ENCODE measurements around the gene IL17RE. TPM values are rescaled to one million over a fixed set of nuclear protein-coding genes. Genes with fewer than 3 reads are reported as not detected.

Gene IL17RE
- total and polyA plus RNA-seq, 10 donors = 0.57 to 5.1 (median 1.5) TPM

- intact Hi-C loops (cut with DNase I; ENCODE audit: low total_unique reads) = no loop called here
- no peaks in the 10 kb centered on the region for H3K9me3 ChIP-seq
- peaks cover 0 to 42% (median 0%) of the 10 kb centered on the region in 6 donors for H3K36me3 ChIP-seq
- no peaks in the 10 kb centered on the region for H3K27me3 ChIP-seq (replicated peaks in 1 of 7)
- 93 to 97% (median 94%) methylated on average over 3 to 23 of the region's 23 CpGs for WGBS, 5 donors
- peaks cover 6 to 20% (median 11%) of the 10 kb centered on the region in 6 donors for H3K4me1 ChIP-seq
- H3K27ac ChIP-seq = no peak overlapping the region
- H3K4me3 ChIP-seq = no peak overlapping the region
- peak; percentile 73 for DNase-seq
- TF ChIP-seq POLR2AphosphoS5 (IDR thresholded peaks at IDR 0.05) (no peak), CTCF (IDR thresholded peaks at IDR 0.05 in 8 of 11, conservative IDR thresholded peaks at IDR 0.05 in 3 of 11) (no peak)
Observed at GRCh38 chr3:9928158-9928557, 25.5 kb downstream of the IL17RE start.

- TF ChIP-seq CTCF (IDR thresholded peaks at IDR 0.05 in 8 of 11, conservative IDR thresholded peaks at IDR 0.05 in 3 of 11) (no peak), POLR2A (IDR thresholded peaks at IDR 0.05) (no peak)
- intact Hi-C loops (cut with DNase I; ENCODE audit: low total_unique reads) = no loop called here
- peaks cover 19 to 42% (median 31%) of the 10 kb centered on the region in 6 donors for H3K4me1 ChIP-seq
- WGBS, 5 donors = 86 to 98% (median 91%) methylated on average over 4 of the region's 4 CpGs
- no peak overlapping the region for H3K27ac ChIP-seq
- no peaks in the 10 kb centered on the region for H3K27me3 ChIP-seq (replicated peaks in 1 of 7)
- no peaks in the 10 kb centered on the region for H3K9me3 ChIP-seq
- DNase-seq = no peak
- peaks cover 0 to 35% (median 0%) of the 10 kb centered on the region in 6 donors for H3K36me3 ChIP-seq
- H3K4me3 ChIP-seq = no peak overlapping the region
Observed at GRCh38 chr3:9930804-9931418, 28.3 kb downstream of the IL17RE start.

GRCh38 chr3:9932535-9932842 lies 29.8 kb downstream of the IL17RE start:
- intact Hi-C loops (cut with DNase I; ENCODE audit: low total_unique reads) = no loop called here
- WGBS, 5 donors = 3 to 11% (median 6%) methylated on average over 10 to 13 of the region's 13 CpGs
- peaks cover 24 to 51% (median 39%) of the 10 kb centered on the region in 6 donors for H3K4me1 ChIP-seq

More at GRCh38 chr3:9932535-9932842, 29.8 kb downstream of the IL17RE start:
- DNase-seq = no peak
- H3K9me3 ChIP-seq = no peaks in the 10 kb centered on the region
- H3K4me3 ChIP-seq = peak overlapping the region; percentile 59 to 94 (median 85)
- H3K36me3 ChIP-seq = peaks cover 0 to 49% (median 2%) of the 10 kb centered on the region in 6 donors
- TF ChIP-seq POLR2A (IDR thresholded peaks at IDR 0.05) = peak in 1 of 3 donors; percentile 30
- no peak for TF ChIP-seq CTCF (IDR thresholded peaks at IDR 0.05 in 8 of 11, conservative IDR thresholded peaks at IDR 0.05 in 3 of 11)
- TF ChIP-seq POLR2AphosphoS5 (IDR thresholded peaks at IDR 0.05) = peak in 1 of 3 donors; percentile 57
- no peaks in the 10 kb centered on the region for H3K27me3 ChIP-seq (replicated peaks in 1 of 7)
- H3K27ac ChIP-seq = peak overlapping the region; percentile 91 to 97 (median 94)
